ENCODE data around the gene RAB40C. TPM values are rescaled to one million over a fixed set of nuclear protein-coding genes. Genes with fewer than 3 reads are reported as not detected.

RAB40C gene
- total RNA-seq, 1 experiment from 2014 or later: 30.7 TPM

- DNase-seq (ENCODE audit: low read depth, low spot score) (no peak), ATAC-seq (no peak)
- Histone ChIP-seq H3K4me3 (ENCODE audit: low read depth in 2 of 2, low read length in 2 of 2) (no peak overlapping the region), H3K4me1 (ENCODE audit: control insufficient read depth, insufficient read depth, low read length) (peaks cover 24% of the 10 kb centered on the region), H3K27ac (ENCODE audit: low read length) (0 out of 2 replicates have a peak overlapping the region, but pooled peaks have one; percentile 23), H3K36me3 (ENCODE audit: control insufficient read depth, insufficient read depth, low read length) (no peaks in the 10 kb centered on the region), H3K9me3 (ENCODE audit: control insufficient read depth, insufficient read depth, low read depth, low read length) (no peaks in the 10 kb centered on the region), H3K27me3 (ENCODE audit: control insufficient read depth, insufficient read depth, low read length) (no peaks in the 10 kb centered on the region)
- CTCF ChIA-PET: no interaction called here
- in situ Hi-C loops (cut with HindIII; ENCODE audit: low pct_unique_long_range_greater_than_20kb, low sequenced_read_pairs): no loop called here
- POLR2A ChIA-PET: no interaction called here
- no TSS peak for BruUV-seq (replicated peaks)
- intact Hi-C loops (cut with micrococcal nuclease; ENCODE audit: unreplicated experiment): no loop called here
- TF ChIP-seq SIN3A (IDR thresholded peaks at IDR 0.05; ENCODE audit: borderline replicate concordance, insufficient read depth, low read depth, low read length) (no peak), POLR2AphosphoS5 (IDR thresholded peaks at IDR 0.05; ENCODE audit: low read depth, low read length) (no peak), TCF7L2 (IDR thresholded peaks at IDR 0.05; ENCODE audit: low read depth, low read length) (no peak), REST (IDR thresholded peaks at IDR 0.05; ENCODE audit: insufficient read depth in 1 of 2, low read depth in 2 of 2, low read length in 1 of 2) (no peak), CTCF (IDR thresholded peaks at IDR 0.05) (no peak)
Measured at GRCh38 chr16:554297-554621, 35.6 kb upstream of the RAB40C start.

GRCh38 chr16:554640-555365, 35.1 kb upstream of the RAB40C start:
- Histone ChIP-seq H3K27me3 (ENCODE audit: control insufficient read depth, insufficient read depth, low read length) (no peaks in the 10 kb centered on the region), H3K4me3 (ENCODE audit: low read depth in 2 of 2, low read length in 2 of 2) (no peak overlapping the region), H3K27ac (ENCODE audit: low read length) (no peak overlapping the region), H3K4me1 (ENCODE audit: control insufficient read depth, insufficient read depth, low read length) (peaks cover 27% of the 10 kb centered on the region), H3K36me3 (ENCODE audit: control insufficient read depth, insufficient read depth, low read length) (no peaks in the 10 kb centered on the region), H3K9me3 (ENCODE audit: control insufficient read depth, insufficient read depth, low read depth, low read length) (no peaks in the 10 kb centered on the region)
- in situ Hi-C loops (cut with HindIII; ENCODE audit: low pct_unique_long_range_greater_than_20kb, low sequenced_read_pairs): no loop called here
- DNase-seq (ENCODE audit: low read depth, low spot score): no peak
- intact Hi-C loops (cut with micrococcal nuclease; ENCODE audit: unreplicated experiment): no loop called here
- CTCF ChIA-PET: no interaction called here
- TF ChIP-seq SIN3A (IDR thresholded peaks at IDR 0.05; ENCODE audit: borderline replicate concordance, insufficient read depth, low read depth, low read length): no peak
- no peak for TF ChIP-seq TCF7L2 (IDR thresholded peaks at IDR 0.05; ENCODE audit: low read depth, low read length)
- TF ChIP-seq CTCF (IDR thresholded peaks at IDR 0.05): no peak
- TF ChIP-seq POLR2AphosphoS5 (IDR thresholded peaks at IDR 0.05; ENCODE audit: low read depth, low read length): no peak
- no peak for TF ChIP-seq REST (IDR thresholded peaks at IDR 0.05; ENCODE audit: insufficient read depth in 1 of 2, low read depth in 2 of 2, low read length in 1 of 2)
- POLR2A ChIA-PET: no interaction called here
- ATAC-seq: peak; percentile 28
- no TSS peak for BruUV-seq (replicated peaks)
